ENCODE data around the gene ZNRF1. TPM values are rescaled to one million over a fixed set of nuclear protein-coding genes. Genes with fewer than 3 reads are reported as not detected.

ZNRF1 gene
- total RNA-seq, 1 experiment from 2014 or later, result 5.9 TPM

- Histone ChIP-seq H3K4me3 (ENCODE audit: low read length) (peak overlapping the region; percentile 30; the same call in 1 of the 2 replicates), H3K27ac (ENCODE audit: low read length) (peak overlapping the region; percentile 65), H3K4me2 (ENCODE audit: low read depth, low read length, poor library complexity, severe bottlenecking) (peak overlapping the region; percentile 56), H3K79me2 (ENCODE audit: low read length) (no peaks in the 10 kb centered on the region), H3K9me2 (replicated peaks; ENCODE audit: insufficient read depth, low read length) (no peaks in the 10 kb centered on the region), H3K9ac (ENCODE audit: low read length) (peak overlapping the region; percentile 39), H3K9me3 (ENCODE audit: low read length) (no peaks in the 10 kb centered on the region), H3K4me1 (ENCODE audit: low read length) (peaks cover 51% of the 10 kb centered on the region), H4K20me1 (ENCODE audit: insufficient read depth, low read depth, low read length) (no peaks in the 10 kb centered on the region), H3K27me3 (ENCODE audit: low read length) (no peaks in the 10 kb centered on the region), H3K36me3 (ENCODE audit: insufficient read depth, low read length) (no peaks in the 10 kb centered on the region), H2AFZ (ENCODE audit: low read length) (peak overlapping the region; percentile 39)
- peak; percentile 88 for DNase-seq
Measured at GRCh38 chr16:75108792-75109731, 110.2 kb downstream of the ZNRF1 start.

- DNase-seq, result peak; percentile 78
- Histone ChIP-seq H3K36me3 (ENCODE audit: insufficient read depth, low read length) (no peaks in the 10 kb centered on the region), H3K9me3 (ENCODE audit: low read length) (no peaks in the 10 kb centered on the region), H3K27ac (ENCODE audit: low read length) (peak overlapping the region; percentile 65), H3K9me2 (replicated peaks; ENCODE audit: insufficient read depth, low read length) (no peaks in the 10 kb centered on the region), H4K20me1 (ENCODE audit: insufficient read depth, low read depth, low read length) (no peaks in the 10 kb centered on the region), H3K4me1 (ENCODE audit: low read length) (peaks cover 51% of the 10 kb centered on the region), H3K4me2 (ENCODE audit: low read depth, low read length, poor library complexity, severe bottlenecking) (peak overlapping the region; percentile 56), H3K79me2 (ENCODE audit: low read length) (no peaks in the 10 kb centered on the region), H3K9ac (ENCODE audit: low read length) (peak overlapping the region; percentile 39), H2AFZ (ENCODE audit: low read length) (peak overlapping the region; percentile 17; the same call in 1 of the 2 replicates), H3K27me3 (ENCODE audit: low read length) (no peaks in the 10 kb centered on the region), H3K4me3 (ENCODE audit: low read length) (peak overlapping the region; percentile 30; the same call in 1 of the 2 replicates)
Measured at GRCh38 chr16:75109732-75110243, 111.0 kb downstream of the ZNRF1 start.

- Histone ChIP-seq H3K27me3 (ENCODE audit: low read length) (no peaks in the 10 kb centered on the region), H3K4me3 (ENCODE audit: low read length) (no peak overlapping the region), H2AFZ (ENCODE audit: low read length) (peak overlapping the region; percentile 67; the same call in 1 of the 2 replicates), H3K9ac (ENCODE audit: low read length) (peak overlapping the region; percentile 13; the same call in 1 of the 2 replicates), H3K4me1 (ENCODE audit: low read length) (peaks cover 43% of the 10 kb centered on the region), H3K79me2 (ENCODE audit: low read length) (no peaks in the 10 kb centered on the region), H3K4me2 (ENCODE audit: low read depth, low read length, poor library complexity, severe bottlenecking) (peak overlapping the region; percentile 56), H4K20me1 (ENCODE audit: insufficient read depth, low read depth, low read length) (no peaks in the 10 kb centered on the region), H3K9me3 (ENCODE audit: low read length) (no peaks in the 10 kb centered on the region), H3K36me3 (ENCODE audit: insufficient read depth, low read length) (no peaks in the 10 kb centered on the region), H3K27ac (ENCODE audit: low read length) (peak overlapping the region; percentile 65), H3K9me2 (replicated peaks; ENCODE audit: insufficient read depth, low read length) (no peaks in the 10 kb centered on the region)
- peak; percentile 94 for DNase-seq
Measured at GRCh38 chr16:75110637-75111513, 112.1 kb downstream of the ZNRF1 start.

GRCh38 chr16:75111514-75111940, 112.7 kb downstream of the ZNRF1 start:
- Histone ChIP-seq H3K4me2 (ENCODE audit: low read depth, low read length, poor library complexity, severe bottlenecking) (peak overlapping the region; percentile 35), H3K36me3 (ENCODE audit: insufficient read depth, low read length) (no peaks in the 10 kb centered on the region), H3K27ac (ENCODE audit: low read length) (no peak overlapping the region), H3K4me3 (ENCODE audit: low read length) (no peak overlapping the region), H3K9me2 (replicated peaks; ENCODE audit: insufficient read depth, low read length) (no peaks in the 10 kb centered on the region), H3K4me1 (ENCODE audit: low read length) (peaks cover 41% of the 10 kb centered on the region), H3K9ac (ENCODE audit: low read length) (peak overlapping the region; percentile 13; the same call in 1 of the 2 replicates), H3K79me2 (ENCODE audit: low read length) (no peaks in the 10 kb centered on the region), H2AFZ (ENCODE audit: low read length) (peak overlapping the region; percentile 67; the same call in 1 of the 2 replicates), H3K9me3 (ENCODE audit: low read length) (no peaks in the 10 kb centered on the region), H4K20me1 (ENCODE audit: insufficient read depth, low read depth, low read length) (no peaks in the 10 kb centered on the region), H3K27me3 (ENCODE audit: low read length) (no peaks in the 10 kb centered on the region)
- no peak for DNase-seq

GRCh38 chr16:75111961-75112733, 113.3 kb downstream of the ZNRF1 start:
- H3K79me2 ChIP-seq (ENCODE audit: low read length), result no peaks in the 10 kb centered on the region
- H3K9me3 ChIP-seq (ENCODE audit: low read length), result no peaks in the 10 kb centered on the region
- H3K27me3 ChIP-seq (ENCODE audit: low read length), result no peaks in the 10 kb centered on the region
- peaks cover 41% of the 10 kb centered on the region for H3K4me1 ChIP-seq (ENCODE audit: low read length)
- H4K20me1 ChIP-seq (ENCODE audit: insufficient read depth, low read depth, low read length), result no peaks in the 10 kb centered on the region
- no peak overlapping the region for H3K9ac ChIP-seq (ENCODE audit: low read length)
- no peaks in the 10 kb centered on the region for H3K36me3 ChIP-seq (ENCODE audit: insufficient read depth, low read length)
- H3K27ac ChIP-seq (ENCODE audit: low read length), result no peak overlapping the region
- no peaks in the 10 kb centered on the region for H3K9me2 ChIP-seq (replicated peaks; ENCODE audit: insufficient read depth, low read length)
- H3K4me2 ChIP-seq (ENCODE audit: low read depth, low read length, poor library complexity, severe bottlenecking), result no peak overlapping the region
- H3K4me3 ChIP-seq (ENCODE audit: low read length), result no peak overlapping the region
- no peak overlapping the region for H2AFZ ChIP-seq (ENCODE audit: low read length)
- DNase-seq, result no peak

GRCh38 chr16:75112734-75113491, 114.1 kb downstream of the ZNRF1 start:
- Histone ChIP-seq H3K4me1 (ENCODE audit: low read length) (peaks cover 38% of the 10 kb centered on the region), H3K27ac (ENCODE audit: low read length) (no peak overlapping the region), H3K9me3 (ENCODE audit: low read length) (no peaks in the 10 kb centered on the region), H4K20me1 (ENCODE audit: insufficient read depth, low read depth, low read length) (no peaks in the 10 kb centered on the region), H3K9me2 (replicated peaks; ENCODE audit: insufficient read depth, low read length) (no peaks in the 10 kb centered on the region), H3K4me3 (ENCODE audit: low read length) (no peak overlapping the region), H2AFZ (ENCODE audit: low read length) (no peak overlapping the region), H3K36me3 (ENCODE audit: insufficient read depth, low read length) (no peaks in the 10 kb centered on the region), H3K79me2 (ENCODE audit: low read length) (no peaks in the 10 kb centered on the region), H3K27me3 (ENCODE audit: low read length) (no peaks in the 10 kb centered on the region), H3K9ac (ENCODE audit: low read length) (no peak overlapping the region), H3K4me2 (ENCODE audit: low read depth, low read length, poor library complexity, severe bottlenecking) (no peak overlapping the region)
- no peak for DNase-seq

GRCh38 chr16:75113541-75114121, 114.8 kb downstream of the ZNRF1 start:
- Histone ChIP-seq H3K9me2 (replicated peaks; ENCODE audit: insufficient read depth, low read length) (no peaks in the 10 kb centered on the region), H3K27me3 (ENCODE audit: low read length) (no peaks in the 10 kb centered on the region), H2AFZ (ENCODE audit: low read length) (no peak overlapping the region), H4K20me1 (ENCODE audit: insufficient read depth, low read depth, low read length) (no peaks in the 10 kb centered on the region), H3K36me3 (ENCODE audit: insufficient read depth, low read length) (no peaks in the 10 kb centered on the region), H3K79me2 (ENCODE audit: low read length) (no peaks in the 10 kb centered on the region), H3K9ac (ENCODE audit: low read length) (no peak overlapping the region), H3K4me2 (ENCODE audit: low read depth, low read length, poor library complexity, severe bottlenecking) (no peak overlapping the region), H3K4me3 (ENCODE audit: low read length) (no peak overlapping the region), H3K27ac (ENCODE audit: low read length) (no peak overlapping the region), H3K4me1 (ENCODE audit: low read length) (peaks cover 32% of the 10 kb centered on the region), H3K9me3 (ENCODE audit: low read length) (no peaks in the 10 kb centered on the region)
- DNase-seq, result no peak

Data from Karpas-422 (cell line).